Measurements from ENCODE around the gene PCSK5.

GRCh38 chr9:75941066-75941465 is 50.6 kb downstream of the PCSK5 start:
- TF ChIP-seq POLR2A (IDR thresholded peaks at IDR 0.05) (no peak), CTCF (IDR thresholded peaks at IDR 0.05) (no peak)
